ENCODE measurements around the gene WDHD1. TPM values are rescaled to one million over a fixed set of nuclear protein-coding genes. Genes with fewer than 3 reads are reported as not detected.
"Not testable (repeated sequence)": the region's sequence is repeated elsewhere in the genome, so short reads cannot be mapped to it uniquely, and the experiment has no call there.

The WDHD1 gene
- total RNA-seq, 2 experiments from 2014 or later = 45.9 to 46.6 TPM

GRCh38 chr14:55015006-55015405 is 11.9 kb downstream of the WDHD1 start:
- POLR2A ChIA-PET = interaction anchor here (1.1 kb wide), 1 partner anchor 12 kb away, joined by 5 read pairs; the partner anchor contains the start of genes SOCS4 and WDHD1
- Mint-ChIP-seq H3K27me3 (ENCODE audit: low read depth) (no peaks in the 10 kb centered on the region), H3K36me3 (ENCODE audit: low read depth) (peaks cover 50% of the 10 kb centered on the region), H3K9me3 (ENCODE audit: insufficient read depth) (peaks cover 3% of the 10 kb centered on the region), H3K4me1 (ENCODE audit: low read depth) (peaks cover 7% of the 10 kb centered on the region), H3K27ac (no peak overlapping the region), H3K4me3 (no peak overlapping the region)
- ATAC-seq (no peak), DNase-seq (no peak)
- CTCF ChIA-PET = interaction anchor here (0.6 to 1.2 kb wide), 2 partner anchors 36 to 56 kb away, joined by 3 read pairs; no protein-coding TSS in a partner anchor

- H3K27ac Mint-ChIP-seq = no peak overlapping the region
- ChIA-PET CTCF (no interaction called here), POLR2A (interaction anchor here (0.7 kb wide), 1 partner anchor 22 kb away, joined by 5 read pairs; the partner anchor contains the start of genes SOCS4 and WDHD1)
- DNase-seq (no peak), ATAC-seq (no peak)
- H3K4me3 Mint-ChIP-seq = no peak overlapping the region
- H3K9me3 Mint-ChIP-seq (ENCODE audit: insufficient read depth) = no peaks in the 10 kb centered on the region
- H3K27me3 Mint-ChIP-seq (ENCODE audit: low read depth) = no peaks in the 10 kb centered on the region
- H3K36me3 Mint-ChIP-seq (ENCODE audit: low read depth) = peaks cover 48% of the 10 kb centered on the region
- H3K4me1 Mint-ChIP-seq (ENCODE audit: low read depth) = peaks cover 12% of the 10 kb centered on the region
Observed at GRCh38 chr14:55005071-55005470, 21.8 kb downstream of the WDHD1 start.

GRCh38 chr14:55000381-55000780 is 26.5 kb downstream of the WDHD1 start:
- ChIA-PET CTCF (no interaction called here), POLR2A (interaction anchor here (0.6 kb wide), 1 partner anchor 442 kb away, joined by 5 read pairs; no protein-coding TSS in a partner anchor)
- H3K9me3 Mint-ChIP-seq (ENCODE audit: insufficient read depth) = no peaks in the 10 kb centered on the region
- H3K36me3 Mint-ChIP-seq (ENCODE audit: low read depth) = peaks cover 45% of the 10 kb centered on the region
- no peak for DNase-seq
- peaks cover 9% of the 10 kb centered on the region for H3K4me1 Mint-ChIP-seq (ENCODE audit: low read depth)
- no peak overlapping the region for H3K4me3 Mint-ChIP-seq
- ATAC-seq = no peak
- H3K27ac Mint-ChIP-seq = no peak overlapping the region
- H3K27me3 Mint-ChIP-seq (ENCODE audit: low read depth) = no peaks in the 10 kb centered on the region

- Mint-ChIP-seq H3K36me3 (ENCODE audit: low read depth) (peaks cover 59% of the 10 kb centered on the region), H3K4me3 (no peak overlapping the region), H3K27me3 (ENCODE audit: low read depth) (no peaks in the 10 kb centered on the region), H3K4me1 (ENCODE audit: low read depth) (no peaks in the 10 kb centered on the region), H3K27ac (no peak overlapping the region), H3K9me3 (ENCODE audit: insufficient read depth) (no peaks in the 10 kb centered on the region)
- DNase-seq (no peak), ATAC-seq (no peak)
- POLR2A ChIA-PET = interaction anchor here (0.8 kb wide), 1 partner anchor 42 kb away, joined by 3 read pairs; the partner anchor contains the start of genes SOCS4 and WDHD1
- CTCF ChIA-PET = no interaction called here
Observed at GRCh38 chr14:54985156-54985555, 41.7 kb downstream of the WDHD1 start.

GRCh38 chr14:54981698-54982097 is 45.2 kb downstream of the WDHD1 start:
- DNase-seq (no peak), ATAC-seq (no peak)
- Mint-ChIP-seq H3K4me3 (no peak overlapping the region), H3K27me3 (ENCODE audit: low read depth) (no peaks in the 10 kb centered on the region), H3K36me3 (ENCODE audit: low read depth) (peaks cover 55% of the 10 kb centered on the region), H3K27ac (no peak overlapping the region), H3K9me3 (ENCODE audit: insufficient read depth) (no peaks in the 10 kb centered on the region), H3K4me1 (ENCODE audit: low read depth) (peaks cover 11% of the 10 kb centered on the region)
- POLR2A ChIA-PET = no interaction called here
- CTCF ChIA-PET = no interaction called here

DNA sequence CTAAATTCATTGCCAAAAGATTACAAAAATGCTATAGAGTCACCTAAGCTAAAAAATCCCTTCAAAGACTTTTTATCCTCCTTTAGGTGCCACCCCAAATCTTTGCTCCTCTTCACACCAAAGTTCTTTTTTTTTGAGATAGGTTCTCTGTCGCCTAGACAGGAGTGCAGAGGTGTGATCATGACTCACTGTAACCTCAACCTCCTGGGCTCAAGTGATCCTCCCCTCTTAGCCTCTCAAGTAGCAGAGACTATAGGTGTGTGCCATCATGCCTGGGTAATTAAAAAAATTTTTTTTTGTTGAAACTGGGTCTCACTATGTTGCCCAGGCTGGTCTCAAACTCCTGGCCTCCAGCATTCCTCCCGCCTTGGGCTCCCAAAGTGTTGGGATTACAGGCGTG is 47.9 kb downstream of the WDHD1 start:
- ChIA-PET CTCF (interaction anchor here (0.7 to 0.9 kb wide), 2 partner anchors 23 to 48 kb away, joined by 3 read pairs; partner anchors contain the start of genes SOCS4 and WDHD1), POLR2A (no interaction called here)
- H3K27ac Mint-ChIP-seq = peak overlapping the region; percentile 43

GRCh38 chr14:54976316-54976715 is 50.6 kb downstream of the WDHD1 start:
- H3K36me3 Mint-ChIP-seq (ENCODE audit: low read depth) = peaks cover 50% of the 10 kb centered on the region
- ATAC-seq = no peak
- H3K4me3 Mint-ChIP-seq = no peak overlapping the region
- POLR2A ChIA-PET = no interaction called here
- H3K27ac Mint-ChIP-seq = no peak overlapping the region
- peaks cover 26% of the 10 kb centered on the region for H3K4me1 Mint-ChIP-seq (ENCODE audit: low read depth)
- CTCF ChIA-PET = interaction anchor here (2.1 kb wide), 1 partner anchor 74 kb away, joined by 6 read pairs; the partner anchor contains the start of gene GCH1
- DNase-seq = no peak
- H3K9me3 Mint-ChIP-seq (ENCODE audit: insufficient read depth) = no peaks in the 10 kb centered on the region
- H3K27me3 Mint-ChIP-seq (ENCODE audit: low read depth) = no peaks in the 10 kb centered on the region

More for the DNA sequence above, 47.9 kb downstream of the WDHD1 start:
- Mint-ChIP-seq H3K4me1 (ENCODE audit: low read depth) (peaks cover 26% of the 10 kb centered on the region), H3K9me3 (ENCODE audit: insufficient read depth) (no peaks in the 10 kb centered on the region), H3K36me3 (ENCODE audit: low read depth) (peaks cover 48% of the 10 kb centered on the region), H3K27me3 (ENCODE audit: low read depth) (no peaks in the 10 kb centered on the region), H3K4me3 (no peak overlapping the region)
- DNase-seq (no peak), ATAC-seq (peak; percentile 47)

GRCh38 chr14:54975856-54976255 is 51.0 kb downstream of the WDHD1 start:
- no peak overlapping the region for H3K27ac Mint-ChIP-seq
- H3K4me3 Mint-ChIP-seq = no peak overlapping the region
- ChIA-PET POLR2A (no interaction called here), CTCF (interaction anchor here (2.1 kb wide), 1 partner anchor 73 kb away, joined by 6 read pairs; the partner anchor contains the start of gene GCH1)
- H3K4me1 Mint-ChIP-seq (ENCODE audit: low read depth) = peaks cover 26% of the 10 kb centered on the region
- DNase-seq (no peak), ATAC-seq (no peak)
- H3K27me3 Mint-ChIP-seq (ENCODE audit: low read depth) = no peaks in the 10 kb centered on the region
- peaks cover 52% of the 10 kb centered on the region for H3K36me3 Mint-ChIP-seq (ENCODE audit: low read depth)
- H3K9me3 Mint-ChIP-seq (ENCODE audit: insufficient read depth) = no peaks in the 10 kb centered on the region

DNA sequence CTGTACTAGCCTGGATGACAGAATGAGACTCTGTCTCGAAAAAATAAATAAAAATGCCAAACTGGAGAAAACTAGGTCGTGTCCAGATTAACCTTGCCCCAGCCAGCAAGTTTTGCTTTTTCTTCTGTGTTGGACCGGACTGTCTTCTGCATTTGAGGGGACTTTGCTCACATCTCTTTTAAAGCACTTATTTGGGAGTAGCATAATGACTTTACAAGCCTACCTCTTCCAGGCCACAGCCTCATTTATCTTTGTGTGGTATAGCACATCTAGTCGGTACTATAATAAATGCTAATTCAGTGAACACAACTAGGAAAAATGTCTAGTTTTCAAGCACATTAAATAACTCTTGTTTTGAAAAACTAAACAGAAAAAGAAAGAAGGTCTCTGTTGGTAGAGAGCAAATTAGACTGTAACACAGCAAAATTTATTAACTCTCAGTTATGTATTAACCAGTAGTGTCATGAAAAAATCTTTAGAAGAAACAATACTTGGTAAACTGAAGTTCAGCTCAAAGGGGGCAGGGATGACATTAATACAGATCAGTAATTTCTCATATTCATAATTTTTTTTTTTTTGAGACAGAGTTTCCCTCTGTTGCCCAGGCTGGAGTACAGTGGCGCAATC is 52.0 kb downstream of the WDHD1 start:
- ChIA-PET POLR2A (interaction anchor here (0.7 kb wide), 1 partner anchor 1179 kb away, joined by 3 read pairs; no protein-coding TSS in a partner anchor), CTCF (interaction anchor here (0.9 kb wide), 1 partner anchor 8 kb away, joined by 3 read pairs; no protein-coding TSS in a partner anchor)
- H3K27me3 Mint-ChIP-seq (ENCODE audit: low read depth) = no peaks in the 10 kb centered on the region
- peaks cover 26% of the 10 kb centered on the region for H3K4me1 Mint-ChIP-seq (ENCODE audit: low read depth)
- H3K27ac Mint-ChIP-seq = no peak overlapping the region
- no peak overlapping the region for H3K4me3 Mint-ChIP-seq
- H3K9me3 Mint-ChIP-seq (ENCODE audit: insufficient read depth) = no peaks in the 10 kb centered on the region
- ATAC-seq (no peak), DNase-seq (no peak)
- H3K36me3 Mint-ChIP-seq (ENCODE audit: low read depth) = peaks cover 57% of the 10 kb centered on the region

DNA sequence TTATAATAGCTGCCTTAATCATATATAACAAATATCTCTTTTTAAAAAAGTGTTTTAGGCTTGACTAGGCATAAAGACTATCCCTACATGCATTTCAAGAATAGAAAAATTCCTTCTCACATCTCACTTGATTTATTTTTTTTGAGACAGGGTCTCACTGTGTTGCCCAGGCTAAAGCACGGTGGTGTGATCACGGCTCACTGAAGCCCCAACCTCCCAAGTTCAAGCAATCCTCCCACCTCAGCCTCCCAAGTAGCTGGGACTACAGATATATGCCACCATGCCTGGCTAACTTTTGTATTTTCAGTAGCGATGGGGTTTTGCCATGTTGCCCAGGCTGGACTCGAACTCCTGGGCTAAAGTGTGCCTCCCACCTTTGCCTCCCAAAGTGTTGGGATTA is 59.4 kb downstream of the WDHD1 start:
- POLR2A ChIA-PET = no interaction called here

DNA sequence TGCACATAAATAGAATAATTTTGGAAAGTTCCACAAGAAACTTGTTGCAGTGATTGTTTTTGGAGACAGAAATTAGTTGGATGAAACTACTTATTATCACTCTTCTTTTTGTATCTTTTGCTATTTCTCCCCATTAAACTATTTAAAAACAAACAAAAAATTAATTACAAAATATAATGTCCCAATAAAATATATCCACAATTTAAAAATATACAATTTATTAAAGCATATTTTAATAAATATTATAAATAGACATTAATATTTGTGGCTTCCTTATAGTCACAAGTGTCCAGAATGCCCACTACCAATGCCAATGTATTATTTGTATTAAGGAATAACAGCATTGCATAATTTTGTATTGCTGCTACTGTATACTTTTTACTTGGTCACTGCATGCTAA is 71.8 kb downstream of the WDHD1 start:
- Mint-ChIP-seq H3K4me3 (no peak overlapping the region), H3K36me3 (ENCODE audit: low read depth) (peaks cover 61% of the 10 kb centered on the region), H3K4me1 (ENCODE audit: low read depth) (no peaks in the 10 kb centered on the region), H3K9me3 (ENCODE audit: insufficient read depth) (no peaks in the 10 kb centered on the region), H3K27ac (no peak overlapping the region), H3K27me3 (ENCODE audit: low read depth) (no peaks in the 10 kb centered on the region)
- ChIA-PET POLR2A (no interaction called here), CTCF (no interaction called here)
- no peak for ATAC-seq
- no peak for DNase-seq

More for the DNA sequence above, 59.4 kb downstream of the WDHD1 start:
- DNase-seq (no peak), ATAC-seq (no peak)
- CTCF ChIA-PET = interaction anchor here (1.7 to 2.2 kb wide), 2 partner anchors 64 to 84 kb away, joined by 4 to 8 read pairs; partner anchors contain the start of genes GCH1 and MAPK1IP1L
- Mint-ChIP-seq H3K4me1 (ENCODE audit: low read depth) (peaks cover 3% of the 10 kb centered on the region), H3K36me3 (ENCODE audit: low read depth) (peaks cover 67% of the 10 kb centered on the region), H3K4me3 (no peak overlapping the region), H3K27ac (no peak overlapping the region), H3K9me3 (ENCODE audit: insufficient read depth) (no peaks in the 10 kb centered on the region), H3K27me3 (ENCODE audit: low read depth) (no peaks in the 10 kb centered on the region)

DNA sequence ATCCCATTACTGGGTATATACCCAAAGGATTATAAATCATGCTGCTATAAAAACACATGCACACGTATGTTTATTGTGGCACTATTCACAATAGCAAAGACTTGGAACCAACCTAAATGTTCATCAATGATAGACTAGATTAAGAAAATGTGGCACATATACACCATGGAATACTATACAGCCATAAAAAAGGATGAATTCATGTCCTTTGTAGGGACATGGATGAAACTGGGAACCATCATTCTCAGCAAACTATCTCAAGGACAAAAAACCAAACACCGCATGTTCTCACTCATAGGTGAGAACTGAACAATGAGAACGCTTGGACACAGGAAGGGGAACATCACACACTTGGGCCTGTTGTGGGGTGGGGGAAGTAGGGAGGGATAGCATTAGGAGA is 73.3 kb downstream of the WDHD1 start:
- H3K27me3 Mint-ChIP-seq (ENCODE audit: low read depth); H3K4me3 Mint-ChIP-seq; H3K9me3 Mint-ChIP-seq (ENCODE audit: insufficient read depth); POLR2A ChIA-PET; ATAC-seq; DNase-seq; H3K27ac Mint-ChIP-seq; H3K4me1 Mint-ChIP-seq (ENCODE audit: low read depth); CTCF ChIA-PET: not testable (repeated sequence)
- peaks cover 66% of the 10 kb centered on the region for H3K36me3 Mint-ChIP-seq (ENCODE audit: low read depth)

Measured in activated CD8-positive, alpha-beta T cell treated with anti-CD3 and anti-CD28 coated beads, Interleukin-2, amount 10 ng/mL, durations not matched to agents 7 days and 5 days (primary cell).